IPS-18c (cell line): ENCODE measurements around the gene SLC13A3.

Source experiments
- H3K4me3 ChIP-seq: 2 replicates; pipeline ENCODE4 v1.7.0; 2013; ENCODE audit warnings: low read depth, mild to moderate bottlenecking, low read length, moderate library complexity; ENCODE audit not compliant: insufficient read depth
- H3K9me3 ChIP-seq: one replicate; pipeline ENCODE4 v1.6.1; 2013; ENCODE audit warnings: mild to moderate bottlenecking, low read length, moderate library complexity; ENCODE audit not compliant: control insufficient read depth, insufficient read depth

Gene SLC13A3

DNA sequence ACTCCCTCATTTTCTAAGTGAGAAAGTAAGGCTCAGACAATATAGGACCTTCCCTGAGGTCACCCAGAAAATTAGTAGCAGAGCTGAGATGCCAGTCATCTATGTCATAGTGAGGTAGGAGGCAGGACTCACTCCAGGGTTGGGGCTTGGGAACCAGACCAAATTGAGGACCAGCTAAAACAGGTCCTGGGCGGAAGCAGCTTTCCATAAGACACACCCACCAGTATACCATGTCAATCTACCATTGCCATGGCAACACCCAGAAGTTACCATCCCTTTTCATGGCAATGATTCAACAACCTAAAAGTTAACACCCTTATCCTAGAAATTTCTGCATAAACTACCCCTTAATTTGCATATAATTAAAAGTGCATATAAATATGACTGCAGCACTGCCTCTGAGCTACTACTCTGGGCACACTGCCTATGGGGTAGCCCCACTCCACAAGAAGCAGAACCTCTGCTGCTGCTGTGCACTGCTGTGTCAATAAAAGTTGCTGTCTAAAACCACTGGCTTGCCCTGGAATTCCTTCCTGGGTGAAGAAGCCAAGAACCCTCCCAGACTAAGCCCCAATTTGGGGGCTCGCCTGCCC lies 70.5 kb downstream of the SLC13A3 start:
- H3K9me3 ChIP-seq, result no peaks in the 10 kb centered on the region
- H3K4me3 ChIP-seq, result no peak overlapping the region

DNA sequence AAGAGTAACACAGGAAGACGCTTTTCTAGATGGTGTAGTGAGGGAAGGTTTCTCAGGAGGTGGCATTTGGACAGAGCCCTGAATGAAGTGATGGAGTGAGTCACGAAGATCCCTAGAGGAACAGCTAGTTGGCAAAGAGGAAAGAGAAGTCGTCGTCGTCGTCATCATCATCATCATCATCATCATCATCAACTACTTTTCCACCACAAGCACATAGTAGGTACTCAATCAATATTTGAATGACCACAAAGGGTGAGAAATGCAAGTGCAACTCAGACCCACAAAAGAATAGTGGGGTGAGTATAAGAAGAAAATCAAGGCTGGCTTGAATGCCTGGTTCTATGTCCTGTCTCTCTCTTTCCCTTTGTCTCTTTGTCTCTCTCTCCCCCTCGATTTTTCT lies 72.5 kb downstream of the SLC13A3 start:
- Histone ChIP-seq H3K9me3 (no peaks in the 10 kb centered on the region), H3K4me3 (no peak overlapping the region)

DNA sequence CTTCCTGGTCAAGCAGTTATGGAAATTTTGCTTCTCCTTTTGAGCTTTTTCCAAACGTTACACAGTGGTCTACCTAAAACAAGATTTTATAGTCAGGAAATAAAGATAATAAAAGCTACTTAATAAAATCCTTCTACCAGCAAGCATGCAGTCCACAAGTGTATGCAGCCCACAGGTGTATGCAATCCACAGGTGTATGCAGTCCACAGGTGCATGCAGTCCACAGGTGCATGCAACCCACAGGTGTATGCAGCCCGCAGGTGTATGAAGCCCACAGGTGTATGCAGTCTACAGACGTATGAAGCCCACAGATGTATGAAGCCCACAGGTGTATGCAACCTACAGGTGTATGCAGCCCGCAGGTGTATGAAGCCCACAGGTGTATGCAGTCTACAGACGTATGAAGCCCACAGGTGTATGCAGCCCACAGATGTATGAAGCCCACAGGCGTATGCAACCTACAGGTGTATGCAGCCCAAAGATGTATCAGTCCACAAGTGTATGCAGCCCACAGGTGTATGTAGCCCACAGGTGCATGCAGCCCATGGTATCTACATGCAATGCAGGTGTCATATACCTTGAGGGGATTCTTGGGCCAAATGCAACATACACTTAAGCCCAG lies 74.4 kb downstream of the SLC13A3 start:
- Histone ChIP-seq H3K9me3 (no peaks in the 10 kb centered on the region), H3K4me3 (no peak overlapping the region)

- Histone ChIP-seq H3K9me3 (no peaks in the 10 kb centered on the region), H3K4me3 (no peak overlapping the region)
Measured at GRCh38 chr20:46575937-46576461, 75.3 kb downstream of the SLC13A3 start.

GRCh38 chr20:46575394-46575793 lies 75.9 kb downstream of the SLC13A3 start:
- Histone ChIP-seq H3K9me3 (no peaks in the 10 kb centered on the region), H3K4me3 (no peak overlapping the region)

GRCh38 chr20:46573788-46574584 lies 77.3 kb downstream of the SLC13A3 start:
- H3K4me3 ChIP-seq, result no peak overlapping the region
- no peaks in the 10 kb centered on the region for H3K9me3 ChIP-seq

GRCh38 chr20:46573234-46573633 lies 78.0 kb downstream of the SLC13A3 start:
- no peaks in the 10 kb centered on the region for H3K9me3 ChIP-seq
- no peak overlapping the region for H3K4me3 ChIP-seq

GRCh38 chr20:46572790-46573189 lies 78.5 kb downstream of the SLC13A3 start:
- H3K9me3 ChIP-seq, result no peaks in the 10 kb centered on the region
- no peak overlapping the region for H3K4me3 ChIP-seq

DNA sequence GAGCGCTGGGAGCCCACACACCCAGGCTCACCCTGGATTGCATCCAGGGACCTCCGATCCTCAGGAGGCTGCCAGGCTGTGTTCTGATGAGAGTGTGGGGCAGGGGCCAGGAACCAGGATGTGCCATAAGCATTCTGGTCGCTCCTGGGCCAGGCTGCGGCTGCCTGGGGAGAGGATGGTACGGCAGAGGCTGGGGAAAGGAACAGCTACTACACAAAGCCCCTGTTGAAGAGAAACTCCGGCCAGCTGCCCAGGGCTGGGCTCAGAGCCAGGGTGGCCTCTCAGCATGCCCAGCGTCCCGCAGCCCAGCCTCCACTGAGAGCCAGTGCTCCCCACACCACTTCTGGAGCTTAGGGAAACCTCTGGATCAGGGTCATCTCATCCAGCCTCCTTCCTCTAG lies 79.1 kb downstream of the SLC13A3 start:
- Histone ChIP-seq H3K9me3 (no peaks in the 10 kb centered on the region), H3K4me3 (no peak overlapping the region)

DNA sequence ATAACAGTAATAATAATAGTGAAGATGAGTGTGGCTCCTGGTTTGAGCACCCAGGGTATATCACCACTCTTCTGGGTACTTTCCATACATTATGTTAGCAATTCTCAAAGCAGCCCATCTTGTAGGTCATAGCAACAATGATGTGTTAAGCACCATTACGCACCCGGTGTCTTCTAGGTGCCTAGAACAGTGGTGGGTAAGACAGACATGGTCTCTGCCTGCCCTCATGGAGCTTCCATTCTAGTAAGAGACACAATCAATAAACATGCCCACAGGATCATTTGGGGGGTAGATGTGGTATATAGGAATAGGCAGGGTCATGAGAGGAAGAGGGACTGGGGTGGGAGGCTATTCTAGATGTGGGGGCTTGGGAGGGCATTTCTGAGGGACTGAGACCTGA lies 79.8 kb downstream of the SLC13A3 start:
- Histone ChIP-seq H3K4me3 (no peak overlapping the region), H3K9me3 (no peaks in the 10 kb centered on the region)

DNA sequence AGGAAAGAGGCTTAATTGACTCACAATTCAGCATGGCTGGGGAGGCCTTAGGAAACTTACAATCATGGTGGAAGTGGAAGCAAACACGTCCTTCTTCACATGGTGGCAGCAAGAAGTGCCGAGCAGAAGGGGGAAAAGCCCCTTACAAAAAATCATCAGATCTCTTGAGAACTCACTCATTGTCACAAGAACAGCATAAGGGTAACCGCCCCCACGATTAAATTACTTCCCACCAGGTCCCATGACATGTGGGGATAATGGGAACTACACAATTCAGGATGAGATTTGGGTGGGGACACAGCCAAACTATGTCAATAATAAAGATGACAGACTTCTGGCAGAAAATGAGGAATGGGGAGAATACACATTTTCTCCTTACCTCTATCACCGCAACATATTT lies 80.3 kb downstream of the SLC13A3 start:
- H3K4me3 ChIP-seq, result no peak overlapping the region
- no peaks in the 10 kb centered on the region for H3K9me3 ChIP-seq

DNA sequence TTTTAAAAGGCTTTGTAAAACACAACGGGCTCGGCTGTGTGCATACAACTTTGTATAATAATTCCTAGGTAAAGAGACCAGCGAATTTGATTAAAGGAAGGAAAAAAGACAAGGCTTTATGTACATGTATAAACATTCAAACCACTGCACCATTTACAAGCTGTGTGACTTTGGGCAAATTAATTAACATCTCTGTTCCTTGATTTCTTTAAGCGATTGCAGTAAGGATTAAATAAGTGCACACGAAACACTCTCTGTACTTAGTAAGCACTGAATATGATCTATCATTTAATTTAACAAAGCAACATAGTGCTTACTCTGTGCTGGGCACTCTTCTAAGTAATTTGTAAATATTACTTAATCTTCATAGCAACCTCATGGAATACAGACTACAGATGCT lies 81.3 kb downstream of the SLC13A3 start:
- H3K9me3 ChIP-seq, result no peaks in the 10 kb centered on the region
- H3K4me3 ChIP-seq, result no peak overlapping the region

DNA sequence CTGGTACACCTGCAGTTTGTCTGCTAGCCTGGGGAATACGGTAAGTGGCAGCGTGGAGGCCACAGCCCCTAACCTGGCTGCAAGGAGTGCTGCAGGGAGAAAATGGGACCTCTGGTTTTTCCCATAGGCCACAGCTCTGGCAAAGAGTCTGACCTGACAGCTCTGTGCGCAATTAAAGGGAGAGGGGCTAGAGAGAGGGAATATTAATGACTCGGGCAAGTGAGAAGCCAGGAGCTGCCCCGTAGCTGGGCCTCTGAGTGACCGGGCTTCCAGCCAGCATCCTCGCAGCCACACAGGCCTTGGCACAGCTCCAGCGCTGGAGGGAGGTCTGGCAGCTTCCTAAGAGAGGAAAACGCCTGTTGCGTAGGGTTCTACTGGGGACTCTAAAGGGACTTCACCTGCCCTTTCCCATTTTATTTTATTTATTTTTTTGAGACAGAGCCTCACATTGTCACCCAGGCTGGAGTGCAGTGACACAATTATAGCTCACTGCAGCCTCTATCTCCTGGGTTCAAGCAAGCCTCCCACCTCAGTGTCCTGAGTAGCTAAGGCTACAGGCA lies 82.6 kb downstream of the SLC13A3 start:
- Histone ChIP-seq H3K9me3 (no peaks in the 10 kb centered on the region), H3K4me3 (no peak overlapping the region)

DNA sequence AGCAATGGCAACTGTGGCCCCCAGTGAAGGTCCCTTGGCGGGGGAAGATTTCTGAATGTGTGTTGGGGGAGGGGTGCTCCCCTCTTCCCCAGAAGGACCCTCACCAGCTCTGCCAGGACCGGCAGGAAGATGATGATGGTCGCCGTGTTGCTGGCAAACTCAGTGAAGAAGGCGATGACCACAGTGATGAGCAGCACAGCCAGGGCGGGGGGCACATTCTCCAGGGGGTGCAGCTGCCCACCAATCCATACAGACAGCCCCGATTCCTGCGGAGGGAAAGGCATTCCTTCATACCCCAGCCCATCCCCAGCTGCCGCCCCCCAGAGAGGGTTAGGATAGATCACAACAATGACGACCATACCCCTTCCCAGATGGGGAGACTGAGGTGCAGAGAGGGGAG lies 85.1 kb downstream of the SLC13A3 start:
- Histone ChIP-seq H3K4me3 (no peak overlapping the region), H3K9me3 (no peaks in the 10 kb centered on the region)

DNA sequence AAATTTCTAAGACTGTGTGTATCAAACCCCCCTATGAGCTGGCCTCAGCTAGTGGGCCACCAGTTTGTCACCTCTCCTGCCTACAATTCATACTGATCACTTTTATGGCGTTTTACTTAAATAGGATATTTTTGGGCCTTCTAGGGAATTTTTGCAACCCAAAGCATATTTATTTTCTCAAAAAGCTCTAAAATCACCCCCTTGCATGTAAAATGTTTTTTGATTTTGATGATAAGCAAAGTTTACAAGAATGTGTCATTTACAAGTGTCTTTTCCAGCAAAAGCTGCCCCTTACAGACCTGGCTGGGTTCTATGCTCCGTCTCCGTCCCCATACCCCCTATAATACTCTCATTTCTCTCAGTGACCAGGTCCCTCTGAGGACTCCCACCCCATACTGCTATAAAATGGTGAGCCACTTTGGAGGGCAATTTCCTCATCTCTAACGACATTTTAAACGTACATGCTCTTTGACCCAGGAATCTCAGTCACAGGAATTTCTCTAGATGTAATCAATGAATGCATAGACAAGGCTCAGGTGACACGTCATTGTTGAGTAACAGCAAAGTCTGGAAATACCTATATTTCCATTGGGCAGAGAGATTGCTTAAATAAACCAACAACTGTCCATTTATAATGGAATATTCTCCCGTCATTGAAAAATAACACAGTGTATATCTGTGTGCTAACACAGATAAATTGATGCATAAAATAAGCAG lies 86.9 kb downstream of the SLC13A3 start:
- Histone ChIP-seq H3K9me3 (no peaks in the 10 kb centered on the region), H3K4me3 (no peak overlapping the region)

- H3K4me3 ChIP-seq, result no peak overlapping the region
- no peaks in the 10 kb centered on the region for H3K9me3 ChIP-seq
Measured at GRCh38 chr20:46563860-46564221, 87.4 kb downstream of the SLC13A3 start.

DNA sequence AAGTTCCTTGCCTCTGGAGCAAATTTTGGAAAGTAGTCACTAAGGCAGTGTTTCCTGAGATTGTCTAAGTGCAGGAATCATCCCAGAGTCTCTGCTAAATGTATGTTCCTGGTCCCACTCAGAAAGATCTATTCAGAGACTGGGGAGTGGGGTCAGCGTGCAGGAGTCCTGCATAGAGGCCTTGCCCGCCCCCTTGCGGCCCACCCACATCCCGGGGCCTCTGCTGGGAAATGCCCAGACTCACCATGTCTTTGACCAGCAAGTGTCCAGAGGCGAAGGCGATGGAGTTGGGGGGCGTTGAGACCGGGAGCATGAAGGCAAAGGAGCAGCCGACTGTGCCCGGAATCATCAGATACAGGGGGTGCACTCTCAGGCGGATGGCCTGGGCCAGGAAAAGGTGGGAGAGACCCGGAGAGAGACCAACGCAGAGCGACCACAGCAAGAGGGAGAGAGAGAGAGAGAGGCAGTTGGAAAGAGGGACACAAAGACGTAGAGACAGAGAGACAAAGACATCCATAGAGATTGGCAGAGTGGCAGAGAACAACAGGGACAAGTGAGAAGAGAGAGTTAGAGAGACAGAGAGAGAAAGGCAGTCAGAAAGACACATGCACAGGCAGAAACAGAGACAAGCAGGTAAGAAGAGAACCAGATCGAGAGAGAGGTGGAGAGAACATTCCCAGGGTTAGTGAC lies 87.9 kb downstream of the SLC13A3 start:
- no peak overlapping the region; the same call in 1 of the 2 replicates for H3K4me3 ChIP-seq

More for the DNA sequence above, 87.9 kb downstream of the SLC13A3 start:
- H3K9me3 ChIP-seq, result no peaks in the 10 kb centered on the region
